Calu3 (cell line): ENCODE measurements around the gene ERVV-1. TPM values are rescaled to one million over a fixed set of nuclear protein-coding genes. Genes with fewer than 3 reads are reported as not detected.
"Not testable (repeated sequence)": the region's sequence is repeated elsewhere in the genome, so short reads cannot be mapped to it uniquely, and the experiment has no call there.

Source experiments
- BruUV-seq: library from RNA; stranded (reverse); fragments of 400-500 nt; replicated peaks from 2 replicates; lab custom pipeline; 2021; lab: Mats Ljungman, UMichigan
- CTCF ChIA-PET: fragments of 300-600 bp; sonication (Branson Sonifier 250); formaldehyde crosslinking; loops from one replicate; lab custom pipeline; 2022; ENCODE audit warnings: antibody characterized with exemption; lab: Charles Lee
- DNase-seq: peaks from one replicate; pipeline ENCODE4 v3.0.0; 2022
- H3K27ac Mint-ChIP-seq: one replicate; pipeline ENCODE4 v1.8.0; 2022; ENCODE audit warnings: mixed read lengths; ENCODE audit not compliant: unreplicated experiment
- H3K27me3 Mint-ChIP-seq: one replicate; pipeline ENCODE4 v1.8.0; 2022; ENCODE audit warnings: mixed read lengths; ENCODE audit not compliant: unreplicated experiment
- H3K36me3 Mint-ChIP-seq: one replicate; pipeline ENCODE4 v1.8.0; 2022; ENCODE audit warnings: mild to moderate bottlenecking, moderate library complexity, mixed read lengths; ENCODE audit not compliant: insufficient read depth, unreplicated experiment
- H3K4me1 Mint-ChIP-seq: one replicate; pipeline ENCODE4 v1.8.0; 2022; ENCODE audit warnings: mild to moderate bottlenecking, low read depth, mixed read lengths; ENCODE audit not compliant: unreplicated experiment
- H3K4me3 Mint-ChIP-seq: one replicate; pipeline ENCODE4 v1.8.0; 2022; ENCODE audit warnings: mild to moderate bottlenecking, low read depth, moderate library complexity, mixed read lengths; ENCODE audit not compliant: unreplicated experiment
- H3K9me3 Mint-ChIP-seq: one replicate; pipeline ENCODE4 v1.8.0; 2022; ENCODE audit warnings: low read depth, mixed read lengths; ENCODE audit not compliant: unreplicated experiment
- intact Hi-C: fragments of 100-400 bp; cut with micrococcal nuclease; formaldehyde crosslinking; loops from one replicate; pipeline ENCODE4 v1.10.0; 2022; ENCODE audit not compliant: unreplicated experiment
- total RNA-seq: library from RNA; stranded (reverse); gene quantifications from 2 replicates; pipeline ENCODE4 v1.2.3, GENCODE V29; 2022
- TF ChIP-seq, protein P1 (sequence below): fragments of 200-600 bp; IDR thresholded peaks from one replicate; pipeline ENCODE4 v1.8.0; 2022; ENCODE audit warnings: antibody characterized with exemption; ENCODE audit not compliant: unreplicated experiment

ERVV-1 gene
- total RNA-seq, 1 experiment from 2014 or later = not detected

DNA sequence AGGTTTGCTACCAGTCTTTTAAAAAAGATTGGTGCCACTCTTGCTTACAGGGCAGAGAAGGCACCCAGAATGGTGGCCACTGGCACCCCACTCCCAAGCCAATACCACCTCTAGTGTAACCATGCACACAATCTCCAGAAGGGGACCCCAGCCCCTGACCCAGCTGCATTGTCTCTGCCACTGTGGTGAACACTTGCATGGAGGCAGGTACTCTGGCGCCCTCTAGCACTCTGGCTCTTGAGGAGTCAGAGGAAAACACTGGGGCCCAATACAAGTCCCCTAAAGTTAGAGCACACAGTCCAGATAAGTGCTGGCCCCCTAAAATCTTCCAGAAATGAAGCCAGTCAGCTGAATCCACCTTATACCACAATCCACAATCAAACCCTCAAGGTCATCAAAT, 6.0 kb downstream of the ERVV-1 start:
- no peak overlapping the region for H3K27ac Mint-ChIP-seq
- DNase-seq = no peak
- CTCF ChIA-PET = interaction anchor here (0.6 kb wide), 1 partner anchor 627 kb away, joined by 7 read pairs; no protein-coding TSS in a partner anchor
- H3K4me1 Mint-ChIP-seq = no peaks in the 10 kb centered on the region
- H3K9me3 Mint-ChIP-seq = peaks cover 19% of the 10 kb centered on the region
- no TSS peak for BruUV-seq
- no peaks in the 10 kb centered on the region for H3K27me3 Mint-ChIP-seq
- H3K4me3 Mint-ChIP-seq = no peak overlapping the region
- TF ChIP-seq, protein P1, sequence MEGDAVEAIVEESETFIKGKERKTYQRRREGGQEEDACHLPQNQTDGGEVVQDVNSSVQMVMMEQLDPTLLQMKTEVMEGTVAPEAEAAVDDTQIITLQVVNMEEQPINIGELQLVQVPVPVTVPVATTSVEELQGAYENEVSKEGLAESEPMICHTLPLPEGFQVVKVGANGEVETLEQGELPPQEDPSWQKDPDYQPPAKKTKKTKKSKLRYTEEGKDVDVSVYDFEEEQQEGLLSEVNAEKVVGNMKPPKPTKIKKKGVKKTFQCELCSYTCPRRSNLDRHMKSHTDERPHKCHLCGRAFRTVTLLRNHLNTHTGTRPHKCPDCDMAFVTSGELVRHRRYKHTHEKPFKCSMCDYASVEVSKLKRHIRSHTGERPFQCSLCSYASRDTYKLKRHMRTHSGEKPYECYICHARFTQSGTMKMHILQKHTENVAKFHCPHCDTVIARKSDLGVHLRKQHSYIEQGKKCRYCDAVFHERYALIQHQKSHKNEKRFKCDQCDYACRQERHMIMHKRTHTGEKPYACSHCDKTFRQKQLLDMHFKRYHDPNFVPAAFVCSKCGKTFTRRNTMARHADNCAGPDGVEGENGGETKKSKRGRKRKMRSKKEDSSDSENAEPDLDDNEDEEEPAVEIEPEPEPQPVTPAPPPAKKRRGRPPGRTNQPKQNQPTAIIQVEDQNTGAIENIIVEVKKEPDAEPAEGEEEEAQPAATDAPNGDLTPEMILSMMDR = no peak
- intact Hi-C loops = no loop called here
- H3K36me3 Mint-ChIP-seq = no peaks in the 10 kb centered on the region

GRCh38 chr19:53028306-53028705, 14.6 kb downstream of the ERVV-1 start:
- intact Hi-C loops, H3K4me3 Mint-ChIP-seq, H3K27me3 Mint-ChIP-seq, H3K4me1 Mint-ChIP-seq, DNase-seq, H3K36me3 Mint-ChIP-seq, CTCF ChIA-PET, BruUV-seq, H3K27ac Mint-ChIP-seq: not testable (repeated sequence)
- peaks cover 17% of the 10 kb centered on the region for H3K9me3 Mint-ChIP-seq

DNA sequence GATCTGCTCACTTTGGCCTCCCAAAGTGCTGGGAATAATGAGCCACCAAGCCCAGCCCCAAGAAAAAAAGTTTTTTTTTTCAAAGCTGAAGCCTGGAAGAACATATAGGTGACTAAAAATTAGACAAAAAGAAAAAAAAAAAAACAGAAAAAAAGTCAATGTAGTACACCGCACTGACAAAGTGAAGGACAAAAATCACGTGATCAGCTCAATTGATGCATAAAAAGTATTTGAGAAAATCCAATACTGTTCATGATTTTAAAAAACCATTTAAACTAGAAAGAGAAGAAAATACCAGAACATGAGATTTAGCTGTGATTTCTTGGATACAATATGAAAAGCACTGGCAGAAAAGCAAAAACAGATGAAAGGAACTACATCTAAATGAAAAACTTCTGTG, 20.3 kb downstream of the ERVV-1 start:
- Mint-ChIP-seq H3K4me1 (no peaks in the 10 kb centered on the region), H3K4me3 (no peak overlapping the region), H3K27ac (no peak overlapping the region), H3K36me3 (no peaks in the 10 kb centered on the region), H3K9me3 (peaks cover 16% of the 10 kb centered on the region), H3K27me3 (no peaks in the 10 kb centered on the region)
- CTCF ChIA-PET = no interaction called here
- TF ChIP-seq, protein P1 = no peak
- no TSS peak for BruUV-seq
- intact Hi-C loops = no loop called here
- DNase-seq = no peak

- no peaks in the 10 kb centered on the region for H3K36me3 Mint-ChIP-seq
- no TSS peak for BruUV-seq
- no peak overlapping the region for H3K4me3 Mint-ChIP-seq
- intact Hi-C loops = no loop called here
- no peaks in the 10 kb centered on the region for H3K4me1 Mint-ChIP-seq
- no peak for DNase-seq
- H3K9me3 Mint-ChIP-seq = peaks cover 15% of the 10 kb centered on the region
- H3K27me3 Mint-ChIP-seq = no peaks in the 10 kb centered on the region
- CTCF ChIA-PET = interaction anchor here (0.6 kb wide), 1 partner anchor 11 kb away, joined by 3 read pairs; no protein-coding TSS in a partner anchor
- no peak overlapping the region for H3K27ac Mint-ChIP-seq
- TF ChIP-seq, protein P1 = no peak
Observed at GRCh38 chr19:53034948-53035675, 21.4 kb downstream of the ERVV-1 start.
